GM19238 (cell line): Measurements from ENCODE around the gene FEV.

Experiments used
- DNase-seq: peaks from one replicate; pipeline ENCODE4 v3.0.0; 2011; ENCODE audit warnings: low spot score; ENCODE audit not compliant: insufficient read length

FEV gene

GRCh38 chr2:218993345-218994315, 8.6 kb upstream of the FEV start, which contains the start of gene CRYBA2:
Gene CRYBA2 (minus strand): TSS chr2:218993422. CDS start chr2:218993176, 246 bp downstream.
- no peak for DNase-seq

- DNase-seq: no peak
Observed at GRCh38 chr2:218992703-218993344, 7.8 kb upstream of the FEV start.

- DNase-seq: no peak
Observed at GRCh38 chr2:218992196-218992595, 7.2 kb upstream of the FEV start.

GRCh38 chr2:218991674-218992168, 6.7 kb upstream of the FEV start:
- DNase-seq: no peak

- no peak for DNase-seq
Observed at GRCh38 chr2:218990612-218991011, 5.6 kb upstream of the FEV start.

- no peak for DNase-seq
Observed at GRCh38 chr2:218990052-218990451, 5.1 kb upstream of the FEV start.

GRCh38 chr2:218988650-218989049, 3.7 kb upstream of the FEV start:
- DNase-seq: no peak

GRCh38 chr2:218988164-218988563, 3.2 kb upstream of the FEV start:
- no peak for DNase-seq

GRCh38 chr2:218986148-218986761, 1.3 kb upstream of the FEV start:
- no peak for DNase-seq

- DNase-seq: no peak
Observed at GRCh38 chr2:218985325-218986091, 524 bp upstream of the FEV start.

GRCh38 chr2:218984239-218985020, 554 bp downstream of the FEV start:
- DNase-seq: no peak

- no peak for DNase-seq
Observed at GRCh38 chr2:218983934-218984238, 1.1 kb downstream of the FEV start.

GRCh38 chr2:218983263-218983933, 1.6 kb downstream of the FEV start:
- no peak for DNase-seq

GRCh38 chr2:218982586-218983262, 2.3 kb downstream of the FEV start:
- no peak for DNase-seq

- no peak for DNase-seq
Observed at GRCh38 chr2:218981881-218982585, 3.0 kb downstream of the FEV start.

- no peak for DNase-seq
Observed at GRCh38 chr2:218981390-218981880, 3.5 kb downstream of the FEV start.

- no peak for DNase-seq
Observed at GRCh38 chr2:218980735-218981389, 4.1 kb downstream of the FEV start.
